ENCODE results near the gene PPP1R16B.
A peak's percentile ranks its signal among the peaks of the same experiment; 100 is the strongest.

GRCh38 chr20:38804682-38805501, 605 bp upstream of the PPP1R16B start:
- no peak for TF ChIP-seq CTCF (IDR thresholded peaks at IDR 0.05)
- no peak for TF ChIP-seq POLR2A (IDR thresholded peaks at IDR 0.05)
- peak in 1 of 4 donors; percentile 80 for TF ChIP-seq EP300 (IDR thresholded peaks at IDR 0.05)

Measured in upper lobe of left lung (tissue), 4 donors.